WTC11 (cell line): Measurements from ENCODE around the gene TRIM65. TPM values are rescaled to one million over a fixed set of nuclear protein-coding genes. Genes with fewer than 3 reads are reported as not detected.
"Not testable (repeated sequence)": the region's sequence is repeated elsewhere in the genome, so short reads cannot be mapped to it uniquely, and the experiment has no call there.

Experiments used
- ATAC-seq: fragments of 200-7000 bp; cut with Tn5 transposase; 2 replicates; pipeline ENCODE4 v1.10.0; 2021; ENCODE audit warnings: mild to moderate bottlenecking, moderate library complexity
- CTCF ChIA-PET: fragments of 300-600 bp; sonication (Branson Sonifier 250); formaldehyde crosslinking; loops from one replicate; lab custom pipeline; 2021; ENCODE audit warnings: antibody characterized with exemption; lab: Charles Lee
- POLR2A ChIA-PET: fragments of 350-600 bp; sonication (Branson Sonifier 250); formaldehyde crosslinking; loops from one replicate; lab custom pipeline; 2021; ENCODE audit warnings: antibody characterized with exemption; lab: Charles Lee
- DNase-seq: peaks from one replicate; pipeline ENCODE4 v3.0.0; 2021; ENCODE audit warnings: low spot score
- H3K27ac Mint-ChIP-seq: 2 replicates; pipeline ENCODE4 v1.8.0; 2021; ENCODE audit warnings: mixed read lengths
- H3K27me3 Mint-ChIP-seq: 2 replicates; pipeline ENCODE4 v1.8.0; 2021; ENCODE audit warnings: low read depth, mild to moderate bottlenecking, moderate library complexity, mixed read lengths
- H3K36me3 Mint-ChIP-seq: 2 replicates; pipeline ENCODE4 v1.8.0; 2021; ENCODE audit warnings: mixed read lengths
- H3K4me1 Mint-ChIP-seq: 2 replicates; pipeline ENCODE4 v1.8.0; 2022; ENCODE audit warnings: mixed read lengths
- H3K4me3 Mint-ChIP-seq: 2 replicates; pipeline ENCODE4 v1.8.0; 2021; ENCODE audit warnings: mild to moderate bottlenecking, moderate library complexity, mixed read lengths
- H3K9me3 Mint-ChIP-seq: 2 replicates; pipeline ENCODE4 v1.8.0; 2021; ENCODE audit warnings: mixed read lengths
- AR ChIP-seq: fragments of 250-450 bp; sonication (Bioruptor Pico); IDR thresholded peaks from 2 replicates; pipeline ENCODE4 v1.9.0; 2021; ENCODE audit warnings: mild to moderate bottlenecking
- ATF2 ChIP-seq: sonication (generic); formaldehyde crosslinking; IDR thresholded peaks from 2 replicates; pipeline ENCODE4 v1.8.1; 2022; ENCODE audit warnings: low read depth, missing genetic modification reagents, borderline replicate concordance
- ATF6 ChIP-seq: sonication (generic); formaldehyde crosslinking; IDR thresholded peaks from 2 replicates; pipeline ENCODE4 v1.8.1; 2023; ENCODE audit warnings: mild to moderate bottlenecking, missing genetic modification reagents
- CREM ChIP-seq: sonication (generic); formaldehyde crosslinking; IDR thresholded peaks from 2 replicates; pipeline ENCODE4 v1.8.1; 2022; ENCODE audit warnings: mild to moderate bottlenecking, missing genetic modification reagents, moderate library complexity
- GABPB1 ChIP-seq: sonication (generic); formaldehyde crosslinking; IDR thresholded peaks from 2 replicates; pipeline ENCODE4 v1.8.1; 2023; ENCODE audit warnings: mild to moderate bottlenecking, missing genetic modification reagents
- MAX ChIP-seq: sonication (generic); formaldehyde crosslinking; IDR thresholded peaks from 2 replicates; pipeline ENCODE4 v1.8.0; 2022; ENCODE audit warnings: mild to moderate bottlenecking, missing genetic modification reagents
- MYBL2 ChIP-seq: sonication (generic); formaldehyde crosslinking; IDR thresholded peaks from 2 replicates; pipeline ENCODE4 v1.8.1; 2023; ENCODE audit warnings: mild to moderate bottlenecking, moderate library complexity, missing genetic modification reagents
- NFE2L1 ChIP-seq: sonication (generic); formaldehyde crosslinking; IDR thresholded peaks from 2 replicates; pipeline ENCODE4 v1.8.1; 2023; ENCODE audit warnings: missing genetic modification reagents
- PRRX2 ChIP-seq: fragments of 250-450 bp; sonication (Bioruptor Pico); IDR thresholded peaks from 2 replicates; pipeline ENCODE4 v1.8.0; 2021; ENCODE audit warnings: mild to moderate bottlenecking
- TEAD4 ChIP-seq: sonication (generic); formaldehyde crosslinking; IDR thresholded peaks from 2 replicates; pipeline ENCODE4 v1.8.0; 2022; ENCODE audit warnings: mild to moderate bottlenecking, missing genetic modification reagents
- ZNF425 ChIP-seq: fragments of 250-450 bp; sonication (Bioruptor Pico); conservative IDR thresholded peaks from 2 replicates; pipeline ENCODE4 v1.9.0; 2021; ENCODE audit warnings: mild to moderate bottlenecking
- total RNA-seq: library from RNA; stranded (reverse); gene quantifications from 3 replicates; pipeline ENCODE4 v1.2.3, GENCODE V29; 2021
- TF ChIP-seq, protein P1 (sequence below): fragments of 250-450 bp; sonication (Bioruptor Pico); IDR thresholded peaks from 2 replicates; pipeline ENCODE4 v1.9.0; 2021; ENCODE audit warnings: mild to moderate bottlenecking
- TF ChIP-seq, protein P2 (sequence below): sonication (generic); formaldehyde crosslinking; conservative IDR thresholded peaks from 2 replicates; pipeline ENCODE4 v1.8.1; 2022; ENCODE audit warnings: mild to moderate bottlenecking, missing genetic modification reagents
- TF ChIP-seq, protein P3 (sequence below): sonication (generic); formaldehyde crosslinking; IDR thresholded peaks from 2 replicates; pipeline ENCODE4 v1.8.1; 2022; ENCODE audit warnings: mild to moderate bottlenecking, moderate library complexity, missing genetic modification reagents
- TF ChIP-seq, protein P4 (sequence below): sonication (generic); formaldehyde crosslinking; IDR thresholded peaks from 2 replicates; pipeline ENCODE4 v1.8.1; 2023; ENCODE audit warnings: mild to moderate bottlenecking, missing genetic modification reagents, moderate library complexity
- TF ChIP-seq, protein P5 (sequence below): sonication (generic); formaldehyde crosslinking; IDR thresholded peaks from 2 replicates; pipeline ENCODE4 v1.8.1; 2023; ENCODE audit warnings: mild to moderate bottlenecking, moderate library complexity, missing genetic modification reagents

Gene TRIM65
- total RNA-seq, 1 experiment from 2014 or later = 56.4 TPM

- ChIA-PET CTCF (interaction anchor here (1.0 to 4.3 kb wide), 24 partner anchors 10 to 660 kb away, joined by 3 to 48 read pairs (median 8); partner anchors contain the start of genes EVPL, SMIM5, TRIM47 and TRIM65), POLR2A (no interaction called here)
- DNase-seq (no peak), ATAC-seq (no peak)
- Mint-ChIP-seq H3K27me3 (peaks cover 2% of the 10 kb centered on the region; the same call in 1 of the 2 replicates), H3K4me3 (no peak overlapping the region), H3K36me3 (no peaks in the 10 kb centered on the region), H3K4me1 (peaks cover 13% of the 10 kb centered on the region), H3K9me3 (0 out of 2 replicates have a peak, but pooled peaks cover 3% of the 10 kb centered on the region), H3K27ac (peak overlapping the region; percentile 65)
- TF ChIP-seq NFE2L1 (CRISPR knock-in tag) = no peak
- TF ChIP-seq, protein P1, sequence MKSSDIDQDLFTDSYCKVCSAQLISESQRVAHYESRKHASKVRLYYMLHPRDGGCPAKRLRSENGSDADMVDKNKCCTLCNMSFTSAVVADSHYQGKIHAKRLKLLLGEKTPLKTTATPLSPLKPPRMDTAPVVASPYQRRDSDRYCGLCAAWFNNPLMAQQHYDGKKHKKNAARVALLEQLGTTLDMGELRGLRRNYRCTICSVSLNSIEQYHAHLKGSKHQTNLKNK (CRISPR knock-in tag) = no peak
- no peak for TF ChIP-seq GABPB1
- no peak for TF ChIP-seq ATF2 (CRISPR knock-in tag)
- no peak for TF ChIP-seq AR (CRISPR knock-in tag)
- TF ChIP-seq, protein P2, sequence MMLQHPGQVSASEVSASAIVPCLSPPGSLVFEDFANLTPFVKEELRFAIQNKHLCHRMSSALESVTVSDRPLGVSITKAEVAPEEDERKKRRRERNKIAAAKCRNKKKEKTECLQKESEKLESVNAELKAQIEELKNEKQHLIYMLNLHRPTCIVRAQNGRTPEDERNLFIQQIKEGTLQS (CRISPR knock-in tag) = no peak
- no peak for TF ChIP-seq CREM (CRISPR knock-in tag)
- TF ChIP-seq, protein P3, sequence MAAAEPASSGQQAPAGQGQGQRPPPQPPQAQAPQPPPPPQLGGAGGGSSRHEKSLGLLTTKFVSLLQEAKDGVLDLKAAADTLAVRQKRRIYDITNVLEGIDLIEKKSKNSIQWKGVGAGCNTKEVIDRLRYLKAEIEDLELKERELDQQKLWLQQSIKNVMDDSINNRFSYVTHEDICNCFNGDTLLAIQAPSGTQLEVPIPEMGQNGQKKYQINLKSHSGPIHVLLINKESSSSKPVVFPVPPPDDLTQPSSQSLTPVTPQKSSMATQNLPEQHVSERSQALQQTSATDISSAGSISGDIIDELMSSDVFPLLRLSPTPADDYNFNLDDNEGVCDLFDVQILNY = no peak
- no peak for TF ChIP-seq ZNF425 (CRISPR knock-in tag)
- no peak for TF ChIP-seq PRRX2 (CRISPR knock-in tag)
These were observed 34.8 kb downstream of the TRIM65 start for GRCh38 chr17:75861927-75862317.

- H3K36me3 Mint-ChIP-seq, H3K4me3 Mint-ChIP-seq, H3K9me3 Mint-ChIP-seq, ATAC-seq, H3K27ac Mint-ChIP-seq, DNase-seq, POLR2A ChIA-PET, H3K27me3 Mint-ChIP-seq: not testable (repeated sequence)
- H3K4me1 Mint-ChIP-seq = peaks cover 11% of the 10 kb centered on the region
- CTCF ChIA-PET = interaction anchor here (1.0 to 4.3 kb wide), 6 partner anchors 13 to 82 kb away, joined by 3 to 48 read pairs (median 6); partner anchors contain the start of genes FBF1 and TRIM65
These were observed 37.4 kb downstream of the TRIM65 start for GRCh38 chr17:75859358-75859757.

- CTCF ChIA-PET = interaction anchor here (1.0 to 6.0 kb wide), 18 partner anchors 8 to 450 kb away, joined by 3 to 100 read pairs (median 7); partner anchors contain the start of genes GALK1, GRB2, MRPL38 and TRIM47
- peaks cover 4% of the 10 kb centered on the region; the same call in 1 of the 2 replicates for H3K36me3 Mint-ChIP-seq
- DNase-seq (no peak), ATAC-seq (no peak)
- POLR2A ChIA-PET = interaction anchor here (1.0 to 1.5 kb wide), 5 partner anchors 9 to 85 kb away, joined by 3 to 10 read pairs (median 6); partner anchors contain the start of gene FBF1
- no peaks in the 10 kb centered on the region for H3K27me3 Mint-ChIP-seq
- no peaks in the 10 kb centered on the region for H3K9me3 Mint-ChIP-seq
- H3K4me1 Mint-ChIP-seq = peaks cover 12% of the 10 kb centered on the region
- peak overlapping the region; percentile 98 for H3K27ac Mint-ChIP-seq
- H3K4me3 Mint-ChIP-seq = no peak overlapping the region
- TF ChIP-seq, protein P4, sequence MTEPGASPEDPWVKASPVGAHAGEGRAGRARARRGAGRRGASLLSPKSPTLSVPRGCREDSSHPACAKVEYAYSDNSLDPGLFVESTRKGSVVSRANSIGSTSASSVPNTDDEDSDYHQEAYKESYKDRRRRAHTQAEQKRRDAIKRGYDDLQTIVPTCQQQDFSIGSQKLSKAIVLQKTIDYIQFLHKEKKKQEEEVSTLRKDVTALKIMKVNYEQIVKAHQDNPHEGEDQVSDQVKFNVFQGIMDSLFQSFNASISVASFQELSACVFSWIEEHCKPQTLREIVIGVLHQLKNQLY (CRISPR knock-in tag) = no peak
- TF ChIP-seq ATF6 (CRISPR knock-in tag) (no peak), MYBL2 (CRISPR knock-in tag) (0 out of 2 replicates have a peak, but pooled peaks have one; percentile 7), TEAD4 (CRISPR knock-in tag) (no peak), MAX (peak; percentile 82)
- TF ChIP-seq, protein P5, sequence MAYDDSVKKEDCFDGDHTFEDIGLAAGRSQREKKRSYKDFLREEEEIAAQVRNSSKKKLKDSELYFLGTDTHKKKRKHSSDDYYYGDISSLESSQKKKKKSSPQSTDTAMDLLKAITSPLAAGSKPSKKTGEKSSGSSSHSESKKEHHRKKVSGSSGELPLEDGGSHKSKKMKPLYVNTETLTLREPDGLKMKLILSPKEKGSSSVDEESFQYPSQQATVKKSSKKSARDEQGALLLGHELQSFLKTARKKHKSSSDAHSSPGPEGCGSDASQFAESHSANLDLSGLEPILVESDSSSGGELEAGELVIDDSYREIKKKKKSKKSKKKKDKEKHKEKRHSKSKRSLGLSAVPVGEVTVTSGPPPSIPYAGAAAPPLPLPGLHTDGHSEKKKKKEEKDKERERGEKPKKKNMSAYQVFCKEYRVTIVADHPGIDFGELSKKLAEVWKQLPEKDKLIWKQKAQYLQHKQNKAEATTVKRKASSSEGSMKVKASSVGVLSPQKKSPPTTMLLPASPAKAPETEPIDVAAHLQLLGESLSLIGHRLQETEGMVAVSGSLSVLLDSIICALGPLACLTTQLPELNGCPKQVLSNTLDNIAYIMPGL (CRISPR knock-in tag) = peak; percentile 86; the same call in 1 of the 2 replicates
These were observed 40.5 kb downstream of the TRIM65 start for GRCh38 chr17:75856062-75856756.
